Heart left ventricle (tissue), 16 donors: Measurements from ENCODE around the gene STRBP. TPM values are rescaled to one million over a fixed set of nuclear protein-coding genes. Genes with fewer than 3 reads are reported as not detected.

ENCODE experiments used
- ATAC-seq, 4 donors: fragments of 200-7000 bp; cut with Tn5 transposase; one replicate each; pipeline ENCODE4 v1.9.1; 2020 to 2022; ENCODE audit warnings: moderate library complexity in 4 of 4, mild to moderate bottlenecking in 3 of 4, moderate number of reproducible peaks in 1 of 4
- DNase-seq, 5 donors: peaks; one replicate each; pipeline ENCODE4 v3.0.0-alpha.2; 2020
- H3K27ac ChIP-seq, 12 donors: fragments of 200-600 bp; sonication (generic) in 4 of 12; one replicate each; pipeline versions ENCODE4 v1.5.0 to v1.8.0; 2016 to 2022; ENCODE audit warnings: mild to moderate bottlenecking in 2 of 12
- H3K27me3 ChIP-seq, 9 donors: fragments of 200-600 bp; sonication (generic) in 2 of 9; one replicate each; pipeline versions ENCODE4 v1.5.1 to v1.8.0; 2016 to 2022; ENCODE audit warnings: mild to moderate bottlenecking in 3 of 9
- H3K36me3 ChIP-seq, 9 donors: fragments of 200-600 bp; sonication (generic) in 2 of 9; one replicate each; pipeline versions ENCODE4 v1.5.0 to v1.8.0; 2018 to 2022; ENCODE audit warnings: mild to moderate bottlenecking in 2 of 9
- H3K4me1 ChIP-seq, 12 donors: fragments of 200-600 bp; sonication (generic) in 4 of 12; one replicate each; pipeline versions ENCODE4 v1.5.0 to v1.8.0; 2016 to 2022; ENCODE audit warnings: mild to moderate bottlenecking in 3 of 12
- H3K4me3 ChIP-seq, 12 donors: fragments of 200-600 bp; sonication (generic) in 4 of 12; one replicate each; pipeline versions ENCODE4 v1.5.0 to v1.8.0; 2017 to 2022; ENCODE audit warnings: mild to moderate bottlenecking in 9 of 12, moderate library complexity in 4 of 12
- H3K9me3 ChIP-seq, 12 donors: fragments of 200-600 bp; sonication (generic) in 4 of 12; one replicate each; pipeline versions ENCODE4 v1.5.0 to v1.8.0; 2016 to 2022; ENCODE audit warnings: mild to moderate bottlenecking in 1 of 12
- POLR2A ChIP-seq, 2 donors: fragments of 450-650 bp; IDR thresholded peaks; one replicate each; pipeline ENCODE4 v1.6.1; 2017; ENCODE audit warnings: antibody characterized with exemption in 2 of 2, mild to moderate bottlenecking in 2 of 2, moderate library complexity in 2 of 2
- WGBS, 4 donors: extraction: QIAGEN DNeasy Blood & Tissue Kit in 2 of 4; methylation state at CpG; one replicate each; pipeline versions ENCODE4 v1.1.5 to v1.1.7; 2013 to 2018; 5-methylcytosine and 5-hydroxymethylcytosine counted together
- intact Hi-C, 10 donors: fragments of 100-400 bp; cut with DNase I; formaldehyde crosslinking; loops; one replicate each; pipeline versions ENCODE4 v1.11.1 to v1.14.2; 2022
- polyA plus RNA-seq, 2 donors: library from polyadenylated mRNA; stranded (reverse); fragments of 200-250 nt; gene quantifications; one replicate each; pipeline ENCODE4 v1.2.3, GENCODE V29; 2013
- total RNA-seq, 9 donors: library from RNA; depleted of rRNA in 2 of 9; stranded (reverse); fragments of >200 nt in 2 of 9; fragmentation: NEBNext Ultra II Directional in 3 of 9; extraction: Animal tissue kit (Norgen Biotek cat#: 25700) in 3 of 9; gene quantifications; one replicate each; pipeline versions ENCODE4 v1.1.0 to v1.2.4, GENCODE V29; 2016 to 2023
- TF ChIP-seq, protein P1 (sequence below), 12 donors: fragments of 200-600 bp; sonication (generic) in 4 of 12; IDR thresholded peaks; one replicate each; pipeline versions ENCODE4 v1.5.0 to v1.8.0; 2018 to 2022; ENCODE audit warnings: antibody characterized with exemption in 12 of 12, mild to moderate bottlenecking in 5 of 12
- donor health status: ischemic (EF 13 %, LVEDD 7.1; RV severe dilation, severe dysfunction).
- donor health status: healthy with polysubstance abuse.
- donor health status: DM: no; HTN: yes; CAD: no.
- donor health status: DM: no; HTN: no; CAD: no.
- donor health status: ischemic (EF 25% LVEDD 6.9; RV normal size, moderate dysfunction).
- donor health status: ischemic (EF 25% LVEDD 5.7; RV mildly dilated, moderate dysfunction).
- donor health status: healthy.
- donor health status: DM: yes; HTN: yes; CAD: no.
- donor health status: ischemic (EF 35%, LVEDD 5.7; RV mildly dilated, moderate dysfunction).
- donor health status: nonischemic (EF 11% LVEDD 7.7; RV severe dilation, severe dysfunction).
- donor health status: DM: yes; HTN: yes; CAD: no.
- donor health status: PGD.
- donor health status: ischemic (EF 29% LVEDD 5.4; RV normal size, mild dysfunction).
- donor health status: nonischemic (EF 23%, LVEDD 6.1; RV moderate dilation, normal function).

The STRBP gene
- total and polyA plus RNA-seq, 11 donors = 5.9 to 24.4 (median 18.7) TPM

DNA sequence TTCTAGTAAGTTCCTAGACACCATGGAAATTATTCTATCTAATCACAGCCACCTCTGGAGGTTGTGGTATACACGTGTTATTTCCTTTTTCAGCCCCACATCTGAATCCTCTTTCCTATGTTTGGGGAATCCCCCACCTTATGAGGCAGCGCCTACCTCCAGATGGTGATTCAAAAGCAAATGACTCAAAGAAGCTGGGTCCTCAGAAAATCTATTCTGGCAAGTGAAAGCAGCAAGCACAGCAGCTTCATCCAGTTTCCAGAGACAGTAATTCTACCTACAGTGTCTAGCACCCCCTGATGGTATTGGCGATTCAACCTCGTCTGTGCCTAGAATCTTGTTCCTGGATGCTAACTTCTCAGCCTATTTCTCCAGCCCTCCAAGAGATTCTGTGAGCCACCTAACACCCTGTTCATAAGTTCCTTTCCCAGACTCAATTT is 43.0 kb downstream of the STRBP start:
- Histone ChIP-seq H3K4me1 (peaks cover 0 to 10% (median 0%) of the 10 kb centered on the region in 12 donors), H3K36me3 (no peaks in the 10 kb centered on the region), H3K27me3 (no peaks in the 10 kb centered on the region), H3K4me3 (no peak overlapping the region), H3K27ac (no peak overlapping the region), H3K9me3 (no peaks in the 10 kb centered on the region)
- ATAC-seq (peak in 2 of 4 donors; percentile 50 to 60), DNase-seq (peak in 1 of 5 donors; percentile 9)
- TF ChIP-seq, protein P1, sequence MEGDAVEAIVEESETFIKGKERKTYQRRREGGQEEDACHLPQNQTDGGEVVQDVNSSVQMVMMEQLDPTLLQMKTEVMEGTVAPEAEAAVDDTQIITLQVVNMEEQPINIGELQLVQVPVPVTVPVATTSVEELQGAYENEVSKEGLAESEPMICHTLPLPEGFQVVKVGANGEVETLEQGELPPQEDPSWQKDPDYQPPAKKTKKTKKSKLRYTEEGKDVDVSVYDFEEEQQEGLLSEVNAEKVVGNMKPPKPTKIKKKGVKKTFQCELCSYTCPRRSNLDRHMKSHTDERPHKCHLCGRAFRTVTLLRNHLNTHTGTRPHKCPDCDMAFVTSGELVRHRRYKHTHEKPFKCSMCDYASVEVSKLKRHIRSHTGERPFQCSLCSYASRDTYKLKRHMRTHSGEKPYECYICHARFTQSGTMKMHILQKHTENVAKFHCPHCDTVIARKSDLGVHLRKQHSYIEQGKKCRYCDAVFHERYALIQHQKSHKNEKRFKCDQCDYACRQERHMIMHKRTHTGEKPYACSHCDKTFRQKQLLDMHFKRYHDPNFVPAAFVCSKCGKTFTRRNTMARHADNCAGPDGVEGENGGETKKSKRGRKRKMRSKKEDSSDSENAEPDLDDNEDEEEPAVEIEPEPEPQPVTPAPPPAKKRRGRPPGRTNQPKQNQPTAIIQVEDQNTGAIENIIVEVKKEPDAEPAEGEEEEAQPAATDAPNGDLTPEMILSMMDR (IDR thresholded peaks at IDR 0.05) = peak in 11 of 12 donors; percentile 21 to 56 (median 41)
- TF ChIP-seq POLR2A (IDR thresholded peaks at IDR 0.05) = no peak
- WGBS, 4 donors = 29 to 37% (median 31%) methylated on average over 4 of the region's 4 CpGs
- intact Hi-C loops = loop anchor here in 5 of 10 donors (10.0 kb wide), 3 partner anchors 111 to 141 kb away; no protein-coding TSS in a partner anchor

DNA sequence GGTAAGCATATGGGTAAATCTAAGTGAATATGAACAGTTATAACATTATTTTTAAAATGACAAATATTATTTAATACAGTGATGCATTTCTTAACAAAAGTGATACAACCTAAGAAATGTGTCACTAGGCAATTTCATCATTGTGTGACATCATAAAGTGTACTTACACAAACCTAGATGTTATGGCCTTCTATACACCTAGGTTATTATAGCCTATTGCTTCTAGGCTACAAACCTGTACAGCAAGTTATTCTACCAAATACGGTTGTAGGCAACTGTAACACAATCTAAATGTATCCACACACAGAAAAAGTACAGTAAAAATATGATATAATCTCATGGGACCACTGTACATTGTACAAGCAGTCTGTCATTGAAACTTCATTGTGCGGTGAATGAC is 48.3 kb downstream of the STRBP start:
- intact Hi-C loops = loop anchor here in 5 of 10 donors (10.0 kb wide), 3 partner anchors 105 to 135 kb away; no protein-coding TSS in a partner anchor
- no peaks in the 10 kb centered on the region for H3K9me3 ChIP-seq
- H3K4me1 ChIP-seq = peaks cover 0 to 13% (median 0%) of the 10 kb centered on the region in 12 donors
- no peaks in the 10 kb centered on the region for H3K36me3 ChIP-seq
- H3K4me3 ChIP-seq = no peak overlapping the region
- TF ChIP-seq, protein P1 (IDR thresholded peaks at IDR 0.05) = no peak
- TF ChIP-seq POLR2A (IDR thresholded peaks at IDR 0.05) = no peak
- no peak overlapping the region for H3K27ac ChIP-seq
- 92 to 97% (median 93%) methylated on average over 2 of the region's 2 CpGs for WGBS, 4 donors
- DNase-seq (no peak), ATAC-seq (no peak)
- H3K27me3 ChIP-seq = no peaks in the 10 kb centered on the region

DNA sequence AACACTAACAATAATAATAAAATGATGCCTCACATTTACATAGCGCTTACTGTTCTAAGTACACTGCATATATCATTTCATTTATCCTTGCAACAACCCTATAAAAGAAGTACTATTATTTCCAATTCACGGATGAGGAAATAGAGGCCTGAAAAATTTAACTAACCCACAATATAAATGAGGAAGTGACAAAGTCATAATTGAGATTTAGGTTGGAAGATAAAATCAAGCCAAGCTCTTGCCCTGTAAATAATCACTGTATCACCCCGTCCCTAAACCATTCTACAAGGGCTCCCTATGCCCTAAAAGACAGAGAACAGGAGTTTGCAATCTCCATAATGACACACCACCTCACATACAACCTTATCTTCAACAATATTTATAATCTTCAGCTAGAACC is 49.6 kb downstream of the STRBP start:
- TF ChIP-seq POLR2A (IDR thresholded peaks at IDR 0.05) = no peak
- TF ChIP-seq, protein P1 (IDR thresholded peaks at IDR 0.05) = no peak
- no peak for DNase-seq

DNA sequence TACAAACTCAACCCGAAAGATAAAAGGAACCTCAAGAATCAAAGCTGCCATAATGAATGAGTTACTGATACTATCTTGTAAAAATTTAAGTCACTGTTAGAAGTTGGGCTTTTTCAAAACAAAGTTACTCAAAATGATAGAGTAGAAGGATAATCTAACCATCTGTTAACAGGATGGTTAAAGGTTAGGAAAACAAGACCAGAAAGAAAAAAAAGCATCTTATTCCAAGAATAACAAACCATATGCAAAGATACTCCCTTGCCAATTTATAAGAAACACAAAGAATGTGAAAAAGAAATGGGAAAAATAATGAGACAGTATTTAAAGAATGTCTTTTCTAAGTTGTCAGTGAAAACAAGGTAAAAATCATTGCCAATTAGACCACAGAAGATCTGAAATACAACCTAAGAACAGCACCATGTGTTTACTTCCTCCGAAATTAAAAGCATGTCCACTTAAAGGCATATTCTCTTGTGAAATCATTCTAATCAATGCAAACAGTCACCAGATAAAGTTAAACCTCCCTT is 51.2 kb downstream of the STRBP start:
- no peak overlapping the region for H3K4me3 ChIP-seq
- WGBS, 4 donors = 60 to 70% (median 65%) methylated on average over 2 of the region's 2 CpGs
- TF ChIP-seq, protein P1 (IDR thresholded peaks at IDR 0.05) = no peak
- no peak for TF ChIP-seq POLR2A (IDR thresholded peaks at IDR 0.05)
- intact Hi-C loops = no loop called here
- H3K4me1 ChIP-seq = peaks cover 0 to 12% (median 0%) of the 10 kb centered on the region in 12 donors
- H3K9me3 ChIP-seq = no peaks in the 10 kb centered on the region
- H3K36me3 ChIP-seq = no peaks in the 10 kb centered on the region
- DNase-seq (no peak), ATAC-seq (no peak)
- no peak overlapping the region for H3K27ac ChIP-seq
- no peaks in the 10 kb centered on the region for H3K27me3 ChIP-seq

More for the DNA sequence above, 49.6 kb downstream of the STRBP start:
- H3K4me1 ChIP-seq = peaks cover 0 to 12% (median 0%) of the 10 kb centered on the region in 12 donors
- no peaks in the 10 kb centered on the region for H3K9me3 ChIP-seq
- no peak for ATAC-seq
- no peaks in the 10 kb centered on the region for H3K27me3 ChIP-seq
- intact Hi-C loops = no loop called here
- no peaks in the 10 kb centered on the region for H3K36me3 ChIP-seq
- no peak overlapping the region for H3K27ac ChIP-seq
- H3K4me3 ChIP-seq = no peak overlapping the region
- 62 to 99% (median 88%) methylated on average over 3 of the region's 3 CpGs for WGBS, 4 donors
